Neural cell (in vitro differentiated cells): Measurements from ENCODE around the gene ZC2HC1B.

Experiments
- SMC3 ChIP-seq: fragments of 450-650 bp; conservative IDR thresholded peaks from 2 replicates; pipeline ENCODE4 v1.6.1; 2014; ENCODE audit warnings: antibody characterized with exemption, mild to moderate bottlenecking, moderate library complexity; ENCODE audit not compliant: poor library complexity
- TF ChIP-seq, protein P1 (sequence below): IDR thresholded peaks from 2 replicates; pipeline ENCODE4 v1.6.1; 2012; ENCODE audit warnings: borderline replicate concordance
- TF ChIP-seq, protein P2 (sequence below): fragments of 450-650 bp; IDR thresholded peaks from 2 replicates; pipeline ENCODE4 v1.5.1; 2014; ENCODE audit warnings: antibody characterized with exemption, mild to moderate bottlenecking, moderate library complexity; ENCODE audit not compliant: poor library complexity, severe bottlenecking

DNA sequence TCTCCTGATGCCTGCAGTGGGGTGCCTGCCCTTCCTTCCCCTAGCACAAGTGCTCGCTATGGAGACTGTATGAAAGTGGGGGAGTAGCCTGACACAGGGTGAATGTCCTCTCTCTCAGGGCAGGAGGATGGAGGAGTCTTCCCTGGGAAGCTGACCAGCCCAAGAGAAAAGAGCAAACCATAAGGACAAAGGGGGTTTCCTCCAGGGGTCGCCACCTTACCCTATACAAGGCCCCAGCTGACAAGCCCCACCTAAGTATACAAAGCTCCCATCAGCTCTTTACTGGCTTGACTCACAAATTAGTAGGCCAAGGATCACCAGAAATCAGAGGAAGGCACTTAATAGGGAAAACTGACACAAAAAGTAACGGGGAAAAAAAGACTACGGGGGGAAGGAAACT lies 89.6 kb downstream of the ZC2HC1B start:
- TF ChIP-seq, protein P1, sequence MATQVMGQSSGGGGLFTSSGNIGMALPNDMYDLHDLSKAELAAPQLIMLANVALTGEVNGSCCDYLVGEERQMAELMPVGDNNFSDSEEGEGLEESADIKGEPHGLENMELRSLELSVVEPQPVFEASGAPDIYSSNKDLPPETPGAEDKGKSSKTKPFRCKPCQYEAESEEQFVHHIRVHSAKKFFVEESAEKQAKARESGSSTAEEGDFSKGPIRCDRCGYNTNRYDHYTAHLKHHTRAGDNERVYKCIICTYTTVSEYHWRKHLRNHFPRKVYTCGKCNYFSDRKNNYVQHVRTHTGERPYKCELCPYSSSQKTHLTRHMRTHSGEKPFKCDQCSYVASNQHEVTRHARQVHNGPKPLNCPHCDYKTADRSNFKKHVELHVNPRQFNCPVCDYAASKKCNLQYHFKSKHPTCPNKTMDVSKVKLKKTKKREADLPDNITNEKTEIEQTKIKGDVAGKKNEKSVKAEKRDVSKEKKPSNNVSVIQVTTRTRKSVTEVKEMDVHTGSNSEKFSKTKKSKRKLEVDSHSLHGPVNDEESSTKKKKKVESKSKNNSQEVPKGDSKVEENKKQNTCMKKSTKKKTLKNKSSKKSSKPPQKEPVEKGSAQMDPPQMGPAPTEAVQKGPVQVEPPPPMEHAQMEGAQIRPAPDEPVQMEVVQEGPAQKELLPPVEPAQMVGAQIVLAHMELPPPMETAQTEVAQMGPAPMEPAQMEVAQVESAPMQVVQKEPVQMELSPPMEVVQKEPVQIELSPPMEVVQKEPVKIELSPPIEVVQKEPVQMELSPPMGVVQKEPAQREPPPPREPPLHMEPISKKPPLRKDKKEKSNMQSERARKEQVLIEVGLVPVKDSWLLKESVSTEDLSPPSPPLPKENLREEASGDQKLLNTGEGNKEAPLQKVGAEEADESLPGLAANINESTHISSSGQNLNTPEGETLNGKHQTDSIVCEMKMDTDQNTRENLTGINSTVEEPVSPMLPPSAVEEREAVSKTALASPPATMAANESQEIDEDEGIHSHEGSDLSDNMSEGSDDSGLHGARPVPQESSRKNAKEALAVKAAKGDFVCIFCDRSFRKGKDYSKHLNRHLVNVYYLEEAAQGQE = no peak
- TF ChIP-seq, protein P2, sequence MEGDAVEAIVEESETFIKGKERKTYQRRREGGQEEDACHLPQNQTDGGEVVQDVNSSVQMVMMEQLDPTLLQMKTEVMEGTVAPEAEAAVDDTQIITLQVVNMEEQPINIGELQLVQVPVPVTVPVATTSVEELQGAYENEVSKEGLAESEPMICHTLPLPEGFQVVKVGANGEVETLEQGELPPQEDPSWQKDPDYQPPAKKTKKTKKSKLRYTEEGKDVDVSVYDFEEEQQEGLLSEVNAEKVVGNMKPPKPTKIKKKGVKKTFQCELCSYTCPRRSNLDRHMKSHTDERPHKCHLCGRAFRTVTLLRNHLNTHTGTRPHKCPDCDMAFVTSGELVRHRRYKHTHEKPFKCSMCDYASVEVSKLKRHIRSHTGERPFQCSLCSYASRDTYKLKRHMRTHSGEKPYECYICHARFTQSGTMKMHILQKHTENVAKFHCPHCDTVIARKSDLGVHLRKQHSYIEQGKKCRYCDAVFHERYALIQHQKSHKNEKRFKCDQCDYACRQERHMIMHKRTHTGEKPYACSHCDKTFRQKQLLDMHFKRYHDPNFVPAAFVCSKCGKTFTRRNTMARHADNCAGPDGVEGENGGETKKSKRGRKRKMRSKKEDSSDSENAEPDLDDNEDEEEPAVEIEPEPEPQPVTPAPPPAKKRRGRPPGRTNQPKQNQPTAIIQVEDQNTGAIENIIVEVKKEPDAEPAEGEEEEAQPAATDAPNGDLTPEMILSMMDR = no peak
- TF ChIP-seq SMC3 = no peak
